Adipocyte (in vitro differentiated cells): Measurements from ENCODE around the gene SLC6A1.

Source experiments
- DNase-seq: peaks from one replicate; pipeline ENCODE4 v3.0.0-alpha.2; 2015; ENCODE audit warnings: low read depth
- H3K27me3 ChIP-seq: replicated peaks from 2 replicates; pipeline ENCODE4 v1.7.0; 2013; ENCODE audit warnings: mild to moderate bottlenecking, low read length, moderate library complexity; ENCODE audit not compliant: control insufficient read depth, insufficient read depth
- H3K36me3 ChIP-seq: 2 replicates; pipeline ENCODE4 v1.7.0; 2013; ENCODE audit warnings: low read length, mild to moderate bottlenecking, moderate library complexity; ENCODE audit not compliant: control insufficient read depth, insufficient read depth, severe bottlenecking
- H3K4me1 ChIP-seq: 2 replicates; pipeline ENCODE4 v1.7.0; 2013; ENCODE audit warnings: mild to moderate bottlenecking, low read length, moderate library complexity; ENCODE audit not compliant: control insufficient read depth, insufficient read depth
- H3K4me3 ChIP-seq: 2 replicates; pipeline ENCODE4 v1.7.0; 2013; ENCODE audit warnings: mild to moderate bottlenecking, low read length, moderate library complexity
- H3K9ac ChIP-seq: 2 replicates; pipeline ENCODE4 v1.7.0; 2013; ENCODE audit warnings: mild to moderate bottlenecking, low read length, moderate library complexity
- H3K9me3 ChIP-seq: 2 replicates; pipeline ENCODE4 v1.7.0; 2013; ENCODE audit warnings: mild to moderate bottlenecking, low read length, moderate library complexity; ENCODE audit not compliant: control insufficient read depth

The SLC6A1 gene

DNA sequence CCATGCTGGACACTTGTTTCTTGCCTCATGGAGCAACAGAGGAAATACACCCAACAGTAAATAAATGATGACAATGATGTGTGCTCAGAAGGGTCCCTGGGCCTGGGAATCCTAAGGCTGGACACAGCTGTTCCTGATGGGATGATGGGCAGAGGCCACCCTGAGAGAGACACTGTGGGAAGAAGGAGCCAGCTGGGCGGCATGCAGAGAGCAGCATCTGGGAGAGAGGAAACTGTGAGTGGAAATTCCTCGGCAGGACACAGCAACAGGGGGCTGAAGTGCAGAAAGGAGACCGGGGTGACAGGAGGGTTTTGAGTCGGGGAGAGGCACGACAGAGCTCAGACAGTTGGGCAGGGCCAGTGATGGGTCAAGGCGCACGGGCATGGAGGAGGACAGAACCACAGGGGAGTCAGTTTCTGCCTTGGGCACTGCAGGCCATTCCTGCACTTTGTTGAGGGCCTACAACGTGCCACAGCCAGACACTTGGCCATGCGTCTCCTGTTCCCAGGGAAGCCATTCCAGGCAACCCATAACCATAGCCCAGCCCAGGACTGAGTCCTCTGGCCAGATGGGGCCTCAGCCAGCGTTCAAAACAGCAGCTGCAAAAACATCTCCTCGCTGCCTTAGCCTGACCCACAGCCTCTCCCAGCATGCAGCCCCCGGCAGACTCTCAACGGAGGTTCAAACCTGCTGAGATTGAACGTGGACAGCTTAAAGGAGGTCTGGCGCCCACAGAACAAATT, 36.7 kb upstream of the SLC6A1 start:
- Histone ChIP-seq H3K4me1 (no peaks in the 10 kb centered on the region), H3K36me3 (no peaks in the 10 kb centered on the region), H3K9ac (no peak overlapping the region), H3K9me3 (no peaks in the 10 kb centered on the region), H3K4me3 (no peak overlapping the region), H3K27me3 (peaks cover 67% of the 10 kb centered on the region)
- no peak for DNase-seq

GRCh38 chr3:10956531-10956930, 36.0 kb upstream of the SLC6A1 start:
- H3K27me3 ChIP-seq = peaks cover 66% of the 10 kb centered on the region
- no peaks in the 10 kb centered on the region for H3K4me1 ChIP-seq
- H3K9me3 ChIP-seq = no peaks in the 10 kb centered on the region
- no peak for DNase-seq
- H3K36me3 ChIP-seq = no peaks in the 10 kb centered on the region
- H3K9ac ChIP-seq = no peak overlapping the region
- no peak overlapping the region for H3K4me3 ChIP-seq

DNA sequence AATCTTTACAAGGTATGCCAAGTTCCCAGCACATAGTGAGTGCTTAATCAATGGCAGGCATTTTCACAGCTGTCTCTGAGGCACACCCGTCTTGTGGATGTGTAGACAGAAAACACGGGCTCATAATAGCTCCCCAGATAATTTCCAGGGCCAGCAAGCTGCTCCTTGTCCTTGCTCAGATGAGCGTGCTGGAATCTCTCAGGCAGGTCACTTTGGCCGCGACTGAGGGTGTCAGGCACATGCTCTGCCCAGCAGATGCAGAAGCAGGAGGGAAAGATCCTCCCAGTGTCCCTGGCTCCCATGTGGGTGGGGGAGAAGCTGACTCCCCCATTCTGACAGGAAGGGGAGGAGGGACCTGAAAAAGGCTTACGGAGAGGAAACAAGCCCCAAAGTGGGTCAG, 35.6 kb upstream of the SLC6A1 start:
- Histone ChIP-seq H3K36me3 (no peaks in the 10 kb centered on the region), H3K4me1 (no peaks in the 10 kb centered on the region), H3K4me3 (no peak overlapping the region), H3K27me3 (peaks cover 66% of the 10 kb centered on the region), H3K9me3 (no peaks in the 10 kb centered on the region), H3K9ac (no peak overlapping the region)
- no peak for DNase-seq

- peaks cover 74% of the 10 kb centered on the region for H3K27me3 ChIP-seq
- no peak for DNase-seq
- no peaks in the 10 kb centered on the region for H3K9me3 ChIP-seq
- no peaks in the 10 kb centered on the region for H3K36me3 ChIP-seq
- no peak overlapping the region for H3K4me3 ChIP-seq
- no peaks in the 10 kb centered on the region for H3K4me1 ChIP-seq
- H3K9ac ChIP-seq = no peak overlapping the region
These were observed 34.4 kb upstream of the SLC6A1 start for GRCh38 chr3:10957976-10958749.

DNA sequence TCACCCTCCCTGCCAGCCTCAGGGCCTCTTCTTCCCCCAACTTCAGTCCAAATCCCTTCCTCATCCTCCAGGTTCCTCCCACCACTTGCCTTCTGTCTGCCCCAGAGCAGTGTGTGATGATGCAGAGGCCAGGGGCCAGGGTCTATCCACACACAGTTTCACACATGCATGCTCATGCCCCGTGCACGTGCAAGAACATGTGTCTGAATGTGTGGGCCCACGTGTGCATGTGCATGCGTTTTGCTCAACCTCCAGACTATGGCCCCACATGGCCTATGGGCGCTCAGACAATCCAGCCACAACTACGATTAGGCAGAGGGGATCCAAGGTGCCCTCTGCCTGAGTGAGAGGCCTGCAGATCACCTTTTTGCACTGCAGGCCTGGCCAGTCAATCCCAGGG, 32.3 kb upstream of the SLC6A1 start:
- H3K4me1 ChIP-seq = no peaks in the 10 kb centered on the region
- H3K9me3 ChIP-seq = no peaks in the 10 kb centered on the region
- no peaks in the 10 kb centered on the region for H3K36me3 ChIP-seq
- no peak for DNase-seq
- H3K4me3 ChIP-seq = no peak overlapping the region
- peaks cover 72% of the 10 kb centered on the region for H3K27me3 ChIP-seq
- H3K9ac ChIP-seq = no peak overlapping the region

GRCh38 chr3:10961921-10962320, 30.6 kb upstream of the SLC6A1 start:
- no peak overlapping the region for H3K4me3 ChIP-seq
- DNase-seq = no peak

GRCh38 chr3:10962481-10963036, 30.0 kb upstream of the SLC6A1 start:
- no peak overlapping the region for H3K4me3 ChIP-seq

More at GRCh38 chr3:10961921-10962320, 30.6 kb upstream of the SLC6A1 start:
- Histone ChIP-seq H3K9me3 (no peaks in the 10 kb centered on the region), H3K9ac (no peak overlapping the region), H3K4me1 (no peaks in the 10 kb centered on the region), H3K36me3 (no peaks in the 10 kb centered on the region), H3K27me3 (peaks cover 74% of the 10 kb centered on the region)

GRCh38 chr3:10964537-10965167, 27.9 kb upstream of the SLC6A1 start:
- H3K36me3 ChIP-seq = no peaks in the 10 kb centered on the region
- H3K9me3 ChIP-seq = no peaks in the 10 kb centered on the region
- no peak for DNase-seq
- no peaks in the 10 kb centered on the region for H3K4me1 ChIP-seq
- H3K27me3 ChIP-seq = peaks cover 75% of the 10 kb centered on the region
- H3K4me3 ChIP-seq = no peak overlapping the region
- H3K9ac ChIP-seq = no peak overlapping the region

More at GRCh38 chr3:10962481-10963036, 30.0 kb upstream of the SLC6A1 start:
- H3K4me1 ChIP-seq = no peaks in the 10 kb centered on the region
- no peak overlapping the region for H3K9ac ChIP-seq
- no peak for DNase-seq
- H3K36me3 ChIP-seq = no peaks in the 10 kb centered on the region
- peaks cover 74% of the 10 kb centered on the region for H3K27me3 ChIP-seq
- H3K9me3 ChIP-seq = no peaks in the 10 kb centered on the region

- no peak overlapping the region for H3K4me3 ChIP-seq
- H3K9me3 ChIP-seq = no peaks in the 10 kb centered on the region
- H3K36me3 ChIP-seq = no peaks in the 10 kb centered on the region
- H3K9ac ChIP-seq = no peak overlapping the region
- H3K27me3 ChIP-seq = peaks cover 88% of the 10 kb centered on the region
- H3K4me1 ChIP-seq = no peaks in the 10 kb centered on the region
- DNase-seq = no peak
These were observed 24.1 kb upstream of the SLC6A1 start for GRCh38 chr3:10968401-10968800.

DNA sequence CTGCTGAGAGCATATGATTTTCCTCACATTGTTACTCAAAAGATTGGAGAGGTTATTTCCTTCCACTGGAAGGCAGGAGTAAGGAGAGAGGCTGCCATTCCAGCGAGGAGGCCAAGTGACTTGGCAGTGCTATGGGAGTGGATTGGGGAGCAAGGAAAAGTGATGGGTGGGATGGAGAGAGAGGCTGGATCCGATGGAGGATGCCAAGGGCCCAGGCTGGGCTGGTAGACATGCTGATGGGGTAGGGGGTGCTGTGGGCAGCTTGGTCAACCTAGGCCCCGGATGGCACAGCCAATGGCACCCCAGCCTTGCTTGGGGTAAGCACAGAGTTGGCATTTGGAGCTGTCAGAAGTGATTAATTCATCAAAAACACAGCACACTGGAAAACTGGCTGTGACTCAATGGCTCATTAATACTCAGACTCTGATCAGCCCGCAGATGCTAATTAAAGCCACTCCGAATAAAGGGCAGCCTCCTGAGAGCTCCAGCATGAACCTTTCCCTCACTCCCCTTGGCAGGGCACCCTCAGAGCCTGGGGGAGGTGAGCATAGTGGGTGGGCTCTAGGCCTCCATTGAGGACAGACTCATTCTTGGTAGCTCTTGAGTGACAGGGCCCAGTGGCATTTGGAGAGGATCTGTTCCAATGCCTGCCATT, 22.1 kb upstream of the SLC6A1 start:
- peaks cover 89% of the 10 kb centered on the region for H3K27me3 ChIP-seq
- DNase-seq = no peak

More for the DNA sequence above, 22.1 kb upstream of the SLC6A1 start:
- no peaks in the 10 kb centered on the region for H3K9me3 ChIP-seq
- H3K36me3 ChIP-seq = no peaks in the 10 kb centered on the region
- no peak overlapping the region for H3K4me3 ChIP-seq
- no peak overlapping the region for H3K9ac ChIP-seq
- no peaks in the 10 kb centered on the region for H3K4me1 ChIP-seq
